BLaER1 (cell line): ENCODE measurements around the gene EBF3.

Source experiments
- H3K27ac ChIP-seq: shearing (Covaris generic); formaldehyde crosslinking; 2 replicates; pipeline ENCODE4 v1.8.1; 2022
- H3K27me3 ChIP-seq: shearing (Covaris generic); formaldehyde crosslinking; 2 replicates; pipeline ENCODE4 v1.8.1; 2022
- H3K36me3 ChIP-seq: shearing (Covaris generic); formaldehyde crosslinking; 2 replicates; pipeline ENCODE4 v1.8.1; 2022
- H3K4me1 ChIP-seq: shearing (Covaris generic); formaldehyde crosslinking; 2 replicates; pipeline ENCODE4 v1.8.1; 2022
- H3K4me2 ChIP-seq: shearing (Covaris generic); formaldehyde crosslinking; 2 replicates; pipeline ENCODE4 v1.8.1; 2022
- H3K4me3 ChIP-seq: shearing (Covaris generic); formaldehyde crosslinking; 2 replicates; pipeline ENCODE4 v1.8.1; 2022
- H3K9ac ChIP-seq: shearing (Covaris generic); formaldehyde crosslinking; 2 replicates; pipeline ENCODE4 v1.8.1; 2022
- H3K9me3 ChIP-seq: shearing (Covaris generic); formaldehyde crosslinking; 2 replicates; pipeline ENCODE4 v1.8.1; 2022
- H4K20me1 ChIP-seq: shearing (Covaris generic); formaldehyde crosslinking; 2 replicates; pipeline ENCODE4 v1.8.1; 2022
- Cebpa-rat ChIP-seq: shearing (Covaris generic); IDR thresholded peaks from 2 replicates; pipeline ENCODE4 v1.8.1; 2022

EBF3 gene

DNA sequence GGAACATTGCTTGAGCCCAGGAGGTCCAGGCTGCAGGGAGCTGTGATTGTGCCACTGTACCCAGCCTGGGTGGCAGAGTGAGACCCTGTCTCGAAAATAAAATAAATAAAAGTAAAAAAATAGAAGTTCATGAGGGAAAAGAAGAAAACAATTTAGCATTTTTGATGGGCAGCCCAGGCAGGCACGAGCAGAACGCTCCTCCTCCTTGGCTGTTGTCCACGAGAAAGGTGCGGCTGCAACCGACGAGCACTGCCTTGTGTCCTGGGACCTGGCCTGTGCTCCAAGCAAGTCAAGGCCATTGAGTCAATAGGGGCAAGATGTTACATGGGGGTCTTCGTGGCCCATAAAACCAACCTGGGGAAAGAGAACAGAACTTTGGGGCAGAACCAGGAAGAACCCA, 25.6 kb downstream of the EBF3 start:
- Histone ChIP-seq H3K4me1 (peaks cover 21% of the 10 kb centered on the region), H3K27me3 (no peaks in the 10 kb centered on the region), H4K20me1 (no peaks in the 10 kb centered on the region), H3K4me3 (no peak overlapping the region), H3K36me3 (no peaks in the 10 kb centered on the region), H3K9ac (no peak overlapping the region), H3K27ac (no peak overlapping the region), H3K9me3 (no peaks in the 10 kb centered on the region), H3K4me2 (peak overlapping the region; percentile 65)
- TF ChIP-seq Cebpa-rat, result no peak

DNA sequence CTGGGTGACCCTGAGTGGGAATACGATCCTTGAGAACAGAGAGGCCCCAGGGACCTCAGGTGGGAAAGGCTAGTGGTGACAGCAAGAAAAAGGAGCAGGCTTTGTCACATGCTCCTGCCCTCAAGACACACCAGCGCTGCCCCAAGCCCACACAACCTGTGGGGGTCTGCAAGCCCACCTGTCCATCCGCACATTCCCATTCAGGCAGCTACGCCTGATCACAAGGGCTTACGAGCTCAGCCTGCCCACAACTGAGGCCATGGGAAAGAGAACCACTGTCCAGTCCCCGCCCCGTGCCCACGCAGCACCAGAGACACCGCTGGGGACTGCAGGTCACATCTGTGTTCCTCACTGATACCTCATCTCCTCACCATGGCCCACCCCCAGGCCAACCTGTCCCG, 26.7 kb downstream of the EBF3 start:
- H3K9me3 ChIP-seq, result no peaks in the 10 kb centered on the region
- no peak overlapping the region for H3K27ac ChIP-seq
- H3K36me3 ChIP-seq, result no peaks in the 10 kb centered on the region
- no peak overlapping the region for H3K9ac ChIP-seq
- H3K27me3 ChIP-seq, result no peaks in the 10 kb centered on the region
- peaks cover 21% of the 10 kb centered on the region for H3K4me1 ChIP-seq
- H3K4me2 ChIP-seq, result no peak overlapping the region
- no peak for TF ChIP-seq Cebpa-rat
- H3K4me3 ChIP-seq, result no peak overlapping the region
- no peaks in the 10 kb centered on the region for H4K20me1 ChIP-seq

DNA sequence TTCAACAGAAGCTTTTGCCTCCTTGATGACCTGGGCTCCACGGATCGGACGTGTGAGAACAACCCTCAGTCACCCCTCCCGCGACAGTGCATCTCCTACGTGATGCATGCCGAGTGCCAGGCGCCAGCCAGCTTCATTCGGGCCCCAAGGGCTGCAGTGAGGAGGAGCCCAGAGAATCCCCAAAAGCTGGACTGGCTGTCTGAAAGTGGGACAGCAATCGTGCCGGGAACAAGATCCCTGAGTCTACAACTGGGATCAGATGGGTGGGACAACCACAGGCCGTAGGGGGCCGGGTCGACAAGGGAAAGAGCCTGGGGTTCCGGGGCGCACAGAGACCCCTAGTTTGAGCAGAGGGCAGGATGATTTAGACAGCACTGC, 27.2 kb downstream of the EBF3 start:
- no peaks in the 10 kb centered on the region for H4K20me1 ChIP-seq
- no peak overlapping the region for H3K4me3 ChIP-seq
- H3K27ac ChIP-seq, result no peak overlapping the region
- no peaks in the 10 kb centered on the region for H3K9me3 ChIP-seq
- peaks cover 21% of the 10 kb centered on the region for H3K4me1 ChIP-seq
- no peaks in the 10 kb centered on the region for H3K36me3 ChIP-seq
- no peaks in the 10 kb centered on the region for H3K27me3 ChIP-seq
- no peak overlapping the region for H3K9ac ChIP-seq
- no peak for TF ChIP-seq Cebpa-rat
- H3K4me2 ChIP-seq, result no peak overlapping the region

DNA sequence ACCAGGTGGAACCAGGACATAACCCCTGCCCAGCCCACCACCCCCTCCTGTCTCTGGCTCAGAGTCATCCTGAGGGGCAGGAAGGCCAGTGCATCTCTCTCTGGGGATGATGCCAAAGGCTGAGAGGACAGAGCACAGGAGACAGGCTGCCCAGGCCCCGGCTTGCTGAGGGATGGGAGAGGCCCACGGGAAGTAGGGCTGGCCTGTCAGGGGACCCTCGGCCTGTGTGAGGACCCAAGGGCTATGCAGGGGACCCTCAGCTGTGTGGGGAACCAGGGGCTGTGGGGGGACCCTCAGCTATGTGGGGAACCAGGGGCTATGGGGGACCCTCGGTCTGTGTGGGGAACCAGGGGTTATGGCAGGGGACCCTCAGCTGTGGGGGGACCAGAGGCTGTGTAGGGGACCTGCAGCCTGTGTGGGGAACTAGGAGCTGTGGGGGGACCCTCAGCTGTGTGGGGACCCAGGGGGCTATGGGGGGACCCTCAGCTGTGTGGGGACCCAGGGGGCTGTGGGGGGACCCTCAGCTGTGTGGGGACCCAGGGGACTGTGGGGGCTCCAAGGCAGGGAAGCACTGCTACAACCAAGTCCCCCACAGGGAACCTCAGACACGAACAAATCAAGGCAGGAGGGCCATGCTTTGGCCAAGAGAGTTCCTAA, 27.7 kb downstream of the EBF3 start:
- Histone ChIP-seq H3K9ac (no peak overlapping the region), H3K36me3 (no peaks in the 10 kb centered on the region), H3K4me3 (no peak overlapping the region), H4K20me1 (no peaks in the 10 kb centered on the region), H3K27ac (no peak overlapping the region), H3K9me3 (no peaks in the 10 kb centered on the region), H3K27me3 (no peaks in the 10 kb centered on the region), H3K4me1 (peaks cover 21% of the 10 kb centered on the region), H3K4me2 (no peak overlapping the region)
- TF ChIP-seq Cebpa-rat, result no peak

DNA sequence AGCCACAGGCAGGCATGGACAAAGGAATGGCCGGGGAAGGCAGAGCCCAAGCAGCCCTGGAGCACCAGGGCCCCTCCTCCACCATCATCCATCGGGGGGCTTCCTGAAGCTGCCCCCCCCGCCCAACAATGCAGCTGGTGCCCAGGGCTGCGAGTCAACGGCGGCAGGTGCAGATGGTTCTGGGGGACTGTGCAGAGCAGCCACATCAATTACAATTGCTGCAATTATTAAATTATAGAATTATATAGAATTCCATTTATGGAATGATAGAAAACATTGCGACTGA, 28.3 kb downstream of the EBF3 start:
- no peaks in the 10 kb centered on the region for H3K27me3 ChIP-seq
- no peak for TF ChIP-seq Cebpa-rat

DNA sequence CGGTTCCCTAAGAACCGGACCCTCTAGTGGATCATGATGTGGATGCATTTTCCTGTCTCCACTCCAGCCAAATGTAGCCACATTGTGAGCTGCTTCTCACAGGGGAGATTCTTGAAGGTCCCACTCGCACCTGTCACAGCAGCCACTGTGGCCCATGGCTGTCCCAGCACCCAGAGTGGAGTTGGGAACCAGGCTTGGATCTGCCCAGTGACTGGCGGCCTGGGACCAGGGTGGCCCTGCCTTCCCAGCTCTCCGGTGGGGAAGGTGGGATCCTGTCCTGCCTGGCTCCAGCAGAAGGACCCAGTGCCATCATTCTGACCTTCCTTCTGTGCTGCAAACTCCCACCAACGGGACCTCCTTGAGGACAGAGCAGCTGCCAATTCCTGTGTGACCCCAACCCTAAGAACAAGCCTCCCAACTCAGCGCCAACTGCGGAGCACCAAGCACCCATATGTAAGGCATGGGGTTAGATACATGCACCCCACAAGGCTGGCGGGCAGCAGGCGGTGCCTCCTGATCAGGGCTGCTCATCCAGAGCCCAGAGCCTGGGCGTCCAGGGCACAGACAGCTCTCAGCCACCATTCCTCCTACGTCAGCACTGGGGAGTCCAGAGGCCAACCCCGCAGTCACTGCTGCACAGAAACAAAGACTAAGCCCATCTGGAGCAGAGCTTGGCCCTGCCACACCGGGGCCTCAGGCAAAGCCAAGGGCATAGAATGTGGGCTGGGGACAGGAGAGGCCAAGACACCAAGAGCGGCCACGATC, 28.8 kb downstream of the EBF3 start:
- no peaks in the 10 kb centered on the region for H3K9me3 ChIP-seq
- H3K4me1 ChIP-seq, result peaks cover 21% of the 10 kb centered on the region
- H3K36me3 ChIP-seq, result no peaks in the 10 kb centered on the region

More for the DNA sequence above, 28.3 kb downstream of the EBF3 start:
- no peak overlapping the region for H3K9ac ChIP-seq
- peaks cover 21% of the 10 kb centered on the region for H3K4me1 ChIP-seq
- H3K4me3 ChIP-seq, result no peak overlapping the region
- H3K27ac ChIP-seq, result no peak overlapping the region
- H3K4me2 ChIP-seq, result no peak overlapping the region
- H4K20me1 ChIP-seq, result no peaks in the 10 kb centered on the region
- H3K36me3 ChIP-seq, result no peaks in the 10 kb centered on the region
- H3K9me3 ChIP-seq, result no peaks in the 10 kb centered on the region

DNA sequence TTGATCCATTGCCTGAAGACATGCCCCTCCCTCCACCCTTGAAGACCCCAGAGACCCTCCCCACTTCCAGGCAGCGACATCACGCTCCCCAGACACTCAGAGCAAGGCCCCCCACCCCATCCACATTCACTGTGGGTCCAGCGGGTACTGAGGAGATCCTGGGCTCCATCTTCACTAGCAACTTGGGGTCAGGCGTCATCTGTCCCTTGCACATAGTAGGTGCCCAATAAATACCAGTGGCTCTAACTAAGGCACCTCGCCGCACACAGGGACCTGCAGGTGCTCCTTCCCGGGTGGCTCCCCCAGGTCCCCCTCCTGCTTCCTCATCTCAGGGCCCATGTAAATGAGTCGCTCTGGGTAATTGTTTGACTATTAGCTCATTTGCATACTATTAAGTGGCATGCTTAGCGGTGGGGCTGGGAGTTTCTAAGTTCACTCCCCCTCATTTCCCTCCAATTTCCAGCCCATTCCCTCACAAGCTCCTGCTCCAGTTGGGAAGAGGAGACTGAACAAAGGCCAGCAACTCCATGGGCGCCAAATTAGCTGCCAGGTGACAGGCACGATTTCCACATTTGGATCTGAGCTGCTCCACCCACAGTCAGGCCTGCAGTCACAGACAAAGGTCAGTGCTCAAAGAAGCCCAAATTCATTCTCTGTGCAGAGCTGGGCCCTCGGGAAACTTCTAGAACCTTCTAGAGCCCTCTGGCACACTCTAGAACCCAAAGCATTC, 29.7 kb downstream of the EBF3 start:
- Histone ChIP-seq H3K27me3 (no peaks in the 10 kb centered on the region), H3K27ac (no peak overlapping the region), H3K36me3 (no peaks in the 10 kb centered on the region), H3K4me2 (no peak overlapping the region), H3K9ac (no peak overlapping the region), H3K9me3 (no peaks in the 10 kb centered on the region), H3K4me1 (peaks cover 12% of the 10 kb centered on the region), H4K20me1 (no peaks in the 10 kb centered on the region), H3K4me3 (no peak overlapping the region)
- TF ChIP-seq Cebpa-rat, result no peak

More for the DNA sequence above, 28.8 kb downstream of the EBF3 start:
- Histone ChIP-seq H3K27ac (no peak overlapping the region), H3K4me2 (no peak overlapping the region), H3K4me3 (no peak overlapping the region), H3K9ac (no peak overlapping the region), H3K27me3 (no peaks in the 10 kb centered on the region), H4K20me1 (no peaks in the 10 kb centered on the region)
- no peak for TF ChIP-seq Cebpa-rat

DNA sequence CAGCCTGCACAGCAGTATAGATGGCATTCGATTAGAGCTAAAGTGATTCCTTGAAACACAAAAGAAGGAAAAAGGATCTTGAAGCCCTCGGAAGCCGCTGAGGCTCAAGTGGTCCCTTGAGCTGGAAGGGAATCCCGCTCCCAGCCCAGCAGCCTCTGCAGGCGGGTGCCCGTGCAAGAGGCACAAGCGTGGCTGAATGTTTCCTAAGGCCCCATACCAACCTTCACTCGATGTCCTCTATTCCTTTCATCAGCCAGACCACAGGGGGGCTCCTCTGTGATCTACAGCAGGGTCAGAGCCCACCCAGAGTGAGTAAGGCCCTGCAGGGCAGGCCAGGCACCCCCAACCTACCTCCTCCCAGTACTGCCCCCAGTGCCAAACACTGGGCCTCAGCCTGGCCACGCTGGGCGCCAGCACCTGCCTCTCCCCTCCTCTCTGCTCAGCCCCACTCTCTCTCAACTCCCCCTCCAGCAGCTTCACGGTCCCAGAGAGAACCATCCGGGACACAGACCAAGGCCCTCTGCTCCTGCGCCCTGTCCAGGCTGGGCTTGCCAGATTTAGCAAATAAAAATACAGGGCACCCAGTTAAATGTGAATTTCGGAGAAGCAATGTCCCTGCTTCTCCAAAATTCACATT, 30.5 kb downstream of the EBF3 start:
- Histone ChIP-seq H3K27me3 (no peaks in the 10 kb centered on the region), H3K27ac (no peak overlapping the region), H3K9ac (no peak overlapping the region), H3K36me3 (no peaks in the 10 kb centered on the region), H3K4me2 (no peak overlapping the region), H3K4me3 (no peak overlapping the region), H4K20me1 (no peaks in the 10 kb centered on the region), H3K9me3 (no peaks in the 10 kb centered on the region), H3K4me1 (peaks cover 4% of the 10 kb centered on the region)
- TF ChIP-seq Cebpa-rat, result no peak

DNA sequence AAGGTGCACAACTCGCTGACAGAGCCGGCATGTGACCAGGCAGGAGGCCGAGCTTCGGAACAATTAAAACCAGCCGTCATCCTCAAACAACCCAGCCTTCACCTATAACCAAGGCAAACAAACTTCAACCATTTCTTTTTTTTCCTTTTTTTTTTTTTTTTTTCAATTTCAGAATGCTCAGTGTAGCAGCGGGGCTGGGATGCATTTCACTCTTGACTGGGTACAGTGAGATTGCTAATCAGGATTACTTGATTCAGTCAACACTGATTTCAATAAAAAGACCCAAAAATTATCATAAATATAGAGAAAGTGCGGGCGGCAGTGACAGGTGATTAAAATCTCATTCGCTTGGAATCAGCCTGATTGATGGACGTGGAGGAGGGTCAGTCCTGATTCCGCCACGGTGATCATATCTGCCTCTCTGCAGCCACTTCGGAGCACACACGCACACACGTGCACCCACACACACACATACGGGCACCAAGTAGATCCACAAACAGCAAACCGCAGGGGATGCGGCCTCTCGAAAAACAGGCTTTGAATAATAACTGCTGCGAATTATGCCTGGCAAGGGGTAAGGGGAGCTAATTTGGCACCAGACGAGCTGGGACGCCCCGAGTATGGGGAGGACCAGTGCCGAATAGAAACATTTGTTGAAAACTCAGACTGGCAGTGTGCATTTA, 31.2 kb downstream of the EBF3 start:
- no peaks in the 10 kb centered on the region for H3K9me3 ChIP-seq
- H3K27me3 ChIP-seq, result no peaks in the 10 kb centered on the region
- no peak overlapping the region for H3K4me2 ChIP-seq
- H3K4me1 ChIP-seq, result no peaks in the 10 kb centered on the region
- no peak overlapping the region for H3K4me3 ChIP-seq
- H3K27ac ChIP-seq, result no peak overlapping the region
- H3K9ac ChIP-seq, result no peak overlapping the region
- H4K20me1 ChIP-seq, result no peaks in the 10 kb centered on the region
- no peak for TF ChIP-seq Cebpa-rat
- no peaks in the 10 kb centered on the region for H3K36me3 ChIP-seq
